ENCODE data around the gene UCP3.

Gene UCP3, protein sequence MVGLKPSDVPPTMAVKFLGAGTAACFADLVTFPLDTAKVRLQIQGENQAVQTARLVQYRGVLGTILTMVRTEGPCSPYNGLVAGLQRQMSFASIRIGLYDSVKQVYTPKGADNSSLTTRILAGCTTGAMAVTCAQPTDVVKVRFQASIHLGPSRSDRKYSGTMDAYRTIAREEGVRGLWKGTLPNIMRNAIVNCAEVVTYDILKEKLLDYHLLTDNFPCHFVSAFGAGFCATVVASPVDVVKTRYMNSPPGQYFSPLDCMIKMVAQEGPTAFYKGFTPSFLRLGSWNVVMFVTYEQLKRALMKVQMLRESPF

DNA sequence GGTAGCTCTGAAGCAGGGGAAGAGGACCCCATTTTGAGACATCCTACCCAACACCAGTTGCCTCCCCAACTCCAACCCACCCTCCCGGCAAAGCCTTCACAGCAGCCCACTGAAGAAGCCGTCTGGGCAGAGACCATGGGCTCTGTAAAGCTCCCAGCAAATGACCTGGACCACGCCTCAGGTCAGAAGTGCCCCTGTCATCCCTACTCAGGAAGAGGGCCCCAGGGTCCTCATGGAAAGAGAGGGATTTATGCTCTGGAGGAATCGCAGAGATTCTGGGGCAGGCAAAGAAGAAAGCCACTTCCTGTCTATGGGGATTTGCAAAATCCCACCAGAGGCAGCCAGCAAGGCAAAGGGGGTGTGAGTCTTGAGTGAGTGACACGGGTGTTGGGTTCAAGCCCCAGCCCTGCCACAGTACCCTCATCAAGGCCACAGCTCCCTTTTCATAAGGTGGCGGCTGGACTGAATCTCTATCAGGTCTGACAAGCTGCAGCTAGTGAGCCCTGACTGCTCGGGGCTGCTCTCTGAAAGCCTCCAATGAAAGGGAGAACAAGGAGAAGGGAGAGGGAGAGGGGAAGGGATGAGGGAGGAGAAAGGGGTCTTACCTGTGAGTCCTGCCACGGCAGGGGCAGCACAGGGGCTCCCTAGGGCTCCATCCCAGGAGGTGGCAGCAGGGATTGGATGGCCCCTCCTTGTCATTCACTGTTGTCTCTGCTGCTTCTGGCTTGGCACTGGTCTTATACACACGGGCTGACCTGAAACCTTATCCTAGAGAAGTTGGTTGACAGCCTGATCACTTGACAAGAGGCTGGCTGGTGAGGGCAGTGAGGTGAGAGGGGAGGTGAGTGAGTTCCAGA, at the start of gene UCP3:
Gene UCP3 (minus strand): TSS at position 713 of the 857 bp plus-strand sequence. CDS start 2,043 bp downstream, outside the sequence.
- DNase-seq (ENCODE audit: low read depth in 3 of 3) = no peak

- no peak for DNase-seq (ENCODE audit: low read depth in 3 of 3)
These were observed 48.6 kb upstream of the UCP3 start for GRCh38 chr11:74057249-74058151.

DNA sequence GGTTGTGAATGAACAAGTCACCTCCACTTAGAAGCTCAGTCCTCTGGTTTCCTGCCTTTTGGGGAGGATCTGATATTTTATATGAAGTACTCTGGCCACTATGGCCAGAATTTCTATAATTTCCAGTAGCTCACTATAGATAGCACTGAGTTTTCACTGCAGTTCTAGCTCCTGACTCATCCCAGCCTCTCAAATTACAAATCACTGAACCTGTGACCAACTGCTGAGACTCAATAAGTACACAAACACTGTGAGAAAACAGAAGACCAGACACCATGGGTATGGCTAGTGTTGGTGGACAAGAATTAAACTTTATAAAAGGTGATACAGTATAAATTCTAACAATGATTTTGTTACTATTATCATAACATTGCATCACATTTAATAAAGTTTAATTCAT, 47.1 kb upstream of the UCP3 start:
- no peak for DNase-seq (ENCODE audit: low read depth in 3 of 3)

GRCh38 chr11:74050465-74050864, 41.6 kb upstream of the UCP3 start:
- no peak for DNase-seq (ENCODE audit: low read depth in 3 of 3)

DNA sequence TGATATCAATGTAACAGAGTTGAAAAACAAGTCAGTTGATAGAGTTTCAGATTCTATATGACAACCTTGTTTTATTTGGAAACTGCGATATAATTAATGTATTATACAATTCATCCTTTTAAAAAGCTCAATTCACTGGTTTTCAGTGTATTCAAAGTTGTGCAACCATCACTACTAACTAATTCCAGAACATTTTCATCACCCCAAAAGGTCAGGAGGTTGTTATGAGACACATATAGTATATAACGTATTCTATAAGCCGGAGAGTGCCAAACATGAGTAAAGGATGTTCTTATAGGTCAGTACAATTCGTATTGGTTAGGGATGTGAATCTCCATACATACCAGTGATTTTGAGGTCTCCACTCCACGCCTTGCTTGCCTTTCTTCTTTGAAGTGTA, 40.1 kb upstream of the UCP3 start:
- no peak for DNase-seq (ENCODE audit: low read depth in 3 of 3)

DNA sequence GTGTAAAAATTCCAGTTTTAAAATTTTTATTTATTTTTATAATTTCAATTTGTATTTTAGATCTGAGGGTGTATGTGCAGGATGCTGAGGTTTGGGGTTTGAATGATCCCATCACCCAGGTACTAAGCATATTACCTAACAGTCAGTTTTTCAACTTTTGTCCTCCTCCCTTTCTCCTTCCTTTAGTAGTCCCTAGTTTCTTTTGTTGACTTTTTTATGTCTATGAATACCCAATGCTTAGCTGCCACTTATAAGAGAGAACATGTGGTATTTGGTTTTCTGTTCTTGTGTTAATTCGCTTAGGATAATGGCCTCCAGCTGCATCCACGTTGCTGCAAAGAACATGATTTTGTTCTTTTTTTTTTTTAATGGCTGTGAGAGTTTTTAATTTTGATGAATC, 35.7 kb upstream of the UCP3 start:
- no peak for DNase-seq (ENCODE audit: low read depth in 3 of 3)

DNA sequence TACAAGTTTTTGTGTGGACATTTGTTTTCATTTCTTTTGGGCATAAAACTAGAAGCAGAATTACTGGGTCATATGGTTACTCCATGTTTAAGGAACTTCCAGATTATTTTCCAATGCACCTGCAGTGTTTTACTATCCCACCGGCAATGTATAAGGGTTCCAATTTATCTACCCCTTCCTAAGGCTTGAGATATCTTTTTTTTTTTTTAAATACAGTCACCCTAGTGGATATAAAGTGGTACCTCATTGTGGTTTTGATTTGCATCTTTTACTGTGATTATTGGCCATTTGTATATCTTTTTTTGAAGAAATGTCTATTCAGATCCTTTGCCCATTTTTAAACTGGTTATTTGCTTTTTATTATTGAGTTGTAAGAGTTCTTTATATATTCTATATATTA, 34.6 kb upstream of the UCP3 start:
- no peak for DNase-seq (ENCODE audit: low read depth in 3 of 3)

DNA sequence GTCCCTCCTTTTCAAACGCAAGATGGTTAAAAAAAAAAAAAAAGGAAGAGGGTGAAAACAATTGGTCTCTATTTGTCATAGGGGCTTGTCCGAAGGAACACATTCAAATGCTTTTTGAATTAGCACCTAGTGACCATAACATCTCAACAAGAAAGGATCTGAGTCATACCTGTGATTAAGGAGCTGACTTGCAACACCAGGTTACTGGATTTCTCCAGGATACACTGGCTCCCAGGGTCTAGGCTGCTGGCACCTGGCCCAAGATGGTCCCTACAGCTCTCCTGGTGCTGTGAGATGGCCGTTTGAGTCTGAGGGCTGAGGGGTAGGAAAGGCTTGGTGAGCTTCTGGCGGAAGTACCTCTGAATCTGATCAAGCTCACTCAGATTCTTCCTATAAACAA, 28.4 kb upstream of the UCP3 start:
- no peak for DNase-seq (ENCODE audit: low read depth in 3 of 3)

GRCh38 chr11:74035264-74035663, 26.4 kb upstream of the UCP3 start:
- no peak for DNase-seq (ENCODE audit: low read depth in 3 of 3)

GRCh38 chr11:74033046-74033445, 24.2 kb upstream of the UCP3 start:
- no peak for DNase-seq (ENCODE audit: low read depth in 3 of 3)

GRCh38 chr11:74030723-74031676, 22.1 kb upstream of the UCP3 start:
- no peak for DNase-seq (ENCODE audit: low read depth in 3 of 3)

- DNase-seq (ENCODE audit: low read depth in 3 of 3) = no peak
These were observed 16.7 kb upstream of the UCP3 start for GRCh38 chr11:74025467-74026166.

DNA sequence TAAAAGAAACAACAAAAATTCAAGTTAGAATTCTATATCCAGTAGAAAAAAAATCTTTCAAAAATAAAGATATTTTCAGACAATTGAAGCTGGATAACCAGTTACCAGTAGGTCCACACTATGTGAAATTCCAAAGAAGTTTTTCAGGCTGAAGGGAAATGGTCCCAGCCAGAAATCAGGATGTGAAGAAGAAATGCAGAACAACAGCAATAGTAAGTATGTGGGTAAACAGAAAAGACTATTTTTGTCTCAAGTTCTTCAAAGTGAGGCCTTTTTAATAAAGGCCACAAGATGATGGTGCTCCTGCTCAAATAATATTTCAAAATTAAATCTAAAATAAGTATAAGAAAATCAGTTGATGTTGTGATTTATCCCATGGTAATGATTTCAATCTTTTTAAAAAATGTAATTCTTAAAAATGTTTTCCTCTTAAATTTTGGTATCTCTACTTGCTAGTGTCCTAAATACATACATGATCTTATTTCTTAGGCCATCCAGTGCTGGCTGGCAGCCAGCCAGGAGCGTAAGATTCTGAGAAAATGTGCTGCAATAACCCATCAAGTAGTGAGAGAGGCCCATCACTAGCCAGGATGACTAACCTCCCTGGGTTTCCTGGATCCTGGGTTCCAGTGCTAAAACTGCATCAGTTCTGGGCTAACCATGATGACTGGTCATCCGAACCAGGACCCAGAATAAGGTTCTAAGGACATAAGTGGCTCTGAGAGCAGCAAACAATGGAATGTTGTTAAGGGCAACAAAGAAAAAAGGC, 15.6 kb upstream of the UCP3 start:
- no peak for DNase-seq (ENCODE audit: low read depth in 3 of 3)

GRCh38 chr11:74023276-74023675, 14.4 kb upstream of the UCP3 start:
- DNase-seq (ENCODE audit: low read depth in 3 of 3) = no peak

DNA sequence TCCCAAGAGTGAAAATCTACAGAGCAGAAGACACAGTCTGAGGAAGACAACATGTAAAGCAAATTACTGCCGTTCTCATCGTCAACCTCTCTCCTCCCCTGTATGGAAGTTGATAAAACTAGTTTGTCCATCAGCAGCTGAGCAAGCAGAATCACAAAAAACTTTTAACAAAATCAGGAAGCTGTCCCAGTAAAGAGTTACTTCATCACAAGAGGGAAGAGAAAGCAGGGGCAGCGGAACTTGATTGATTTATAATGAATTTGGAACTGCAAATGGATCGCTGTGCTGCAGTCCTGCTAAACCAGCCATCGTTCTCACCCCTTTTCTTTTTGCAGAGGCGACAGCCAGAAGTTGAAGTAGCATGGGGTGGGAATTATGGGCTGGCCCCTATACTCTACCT, 13.7 kb upstream of the UCP3 start:
- no peak for DNase-seq (ENCODE audit: low read depth in 3 of 3)

DNA sequence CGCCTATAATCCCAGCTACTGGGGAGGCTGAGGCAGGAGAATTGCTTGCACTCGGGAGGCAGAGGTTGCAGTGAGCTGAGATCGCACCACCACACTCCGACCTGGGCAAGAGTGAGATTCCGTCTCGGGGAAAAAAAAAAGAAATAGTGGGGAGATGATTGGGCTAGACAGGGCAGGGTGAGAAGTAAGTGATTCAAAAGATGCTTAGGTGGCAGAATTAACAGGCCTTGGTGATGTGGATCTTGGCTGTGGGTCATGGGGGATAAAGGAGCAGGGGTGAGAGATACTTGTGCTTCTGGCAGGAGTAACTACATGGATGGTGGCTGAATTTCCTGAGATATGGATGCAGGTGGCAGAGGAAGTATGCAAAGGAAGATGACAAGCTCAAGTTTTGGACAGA, 13.1 kb upstream of the UCP3 start:
- no peak for DNase-seq (ENCODE audit: low read depth in 3 of 3)

DNA sequence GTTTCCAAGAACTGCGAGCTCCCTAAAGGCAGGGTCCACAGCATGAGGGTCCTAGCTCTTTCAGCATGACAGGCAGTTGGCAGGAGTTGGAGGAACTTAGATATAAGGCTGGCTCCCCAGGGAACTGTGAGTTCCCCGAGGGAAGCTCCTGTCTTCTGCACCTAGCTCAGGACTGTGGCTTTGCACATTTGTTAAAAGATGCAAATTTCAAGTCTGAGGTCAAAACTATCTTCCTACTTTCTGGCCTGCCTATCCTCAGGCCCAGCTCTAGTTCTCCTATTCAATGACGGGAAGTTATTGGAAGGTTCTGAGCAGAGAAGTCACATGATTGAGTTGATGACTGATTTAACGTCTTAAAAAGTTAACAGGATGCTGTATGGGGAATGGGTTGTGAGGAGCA, 11.7 kb upstream of the UCP3 start:
- no peak for DNase-seq (ENCODE audit: low read depth in 3 of 3)

GRCh38 chr11:74019860-74020259, 11.0 kb upstream of the UCP3 start:
- DNase-seq (ENCODE audit: low read depth in 3 of 3) = peak in 2 of 3 experiments; percentile 21 to 22

DNA sequence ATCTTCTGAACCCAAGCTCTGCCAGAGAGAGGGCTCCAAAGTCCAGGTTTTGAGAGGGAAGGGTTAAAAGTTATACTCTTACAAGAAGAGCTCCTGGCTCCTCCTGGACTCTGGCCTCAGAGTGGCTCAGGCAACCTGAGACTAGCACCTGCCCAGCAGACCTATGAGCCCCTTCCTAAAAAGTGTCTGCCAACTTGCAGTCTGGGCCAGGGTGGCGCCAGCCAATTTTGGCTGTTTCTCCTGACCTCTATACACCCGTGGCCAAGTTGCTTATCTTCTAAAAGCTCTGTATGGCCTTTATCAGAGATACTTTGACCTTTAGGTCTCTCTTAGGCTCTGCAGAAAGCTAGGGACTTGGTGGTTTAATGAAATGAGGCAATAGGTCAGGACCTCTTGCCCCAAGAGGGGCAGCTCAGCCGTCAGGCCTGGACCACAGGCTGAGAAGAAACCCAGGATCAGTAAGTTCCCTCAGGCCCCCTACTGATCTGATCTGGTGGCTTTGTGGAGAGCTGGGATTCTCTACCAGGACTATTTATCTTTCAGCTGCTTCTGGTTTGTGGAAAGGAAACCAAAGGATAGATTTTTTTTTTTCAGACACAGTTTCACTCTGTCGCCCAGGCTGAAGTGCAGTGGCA, 10.3 kb upstream of the UCP3 start:
- no peak for DNase-seq (ENCODE audit: low read depth in 3 of 3)
